Dendritic cell treated with granulocyte-macrophage colony-stimulating factor and Interleukin-4, amounts not matched to agents 40 ng/mL and 50 ng/mL, for 4 days (primary cell): ENCODE measurements around the gene OR13C8.
"Not testable (repeated sequence)": the region's sequence is repeated elsewhere in the genome, so short reads cannot be mapped to it uniquely, and the experiment has no call there.

Experiments used
- H3K27ac Mint-ChIP-seq: one replicate; pipeline ENCODE4 v1.8.0; 2022; ENCODE audit warnings: mild to moderate bottlenecking, mixed read lengths
- H3K27me3 Mint-ChIP-seq: one replicate; pipeline ENCODE4 v1.8.0; 2022; ENCODE audit warnings: mild to moderate bottlenecking, mixed read lengths
- H3K36me3 Mint-ChIP-seq: one replicate; pipeline ENCODE4 v1.8.0; 2022; ENCODE audit warnings: low read depth, mixed read lengths
- H3K4me1 Mint-ChIP-seq: one replicate; pipeline ENCODE4 v1.8.0; 2022; ENCODE audit warnings: low read depth, mixed read lengths
- H3K4me3 Mint-ChIP-seq: one replicate; pipeline ENCODE4 v1.8.0; 2022; ENCODE audit warnings: mild to moderate bottlenecking, moderate library complexity, mixed read lengths
- H3K9me3 Mint-ChIP-seq: one replicate; pipeline ENCODE4 v1.8.0; 2022; ENCODE audit warnings: mixed read lengths
- intact Hi-C: fragments of 100-400 bp; cut with micrococcal nuclease; formaldehyde crosslinking; loops from one replicate; pipeline ENCODE4 v1.15.0; 2022

The OR13C8 gene

GRCh38 chr9:104568868-104569267 is at the start of gene OR13C8:
TSS of gene OR13C8 (plus strand) at chr9:104569168. CDS start at chr9:104569168, 0 bp downstream.
- Mint-ChIP-seq H3K27me3 (no peaks in the 10 kb centered on the region), H3K4me3 (no peak within 1 kb of the TSS), H3K4me1 (no peaks in the 10 kb centered on the region), H3K27ac (no peak within 1 kb of the TSS), H3K9me3 (peaks cover 38% of the 10 kb centered on the region), H3K36me3 (no peaks in the 10 kb centered on the region)
- intact Hi-C loops, result no loop called here

- intact Hi-C loops, H3K27ac Mint-ChIP-seq, H3K4me3 Mint-ChIP-seq, H3K27me3 Mint-ChIP-seq, H3K4me1 Mint-ChIP-seq, H3K36me3 Mint-ChIP-seq, H3K9me3 Mint-ChIP-seq: not testable (repeated sequence)
Measured at GRCh38 chr9:104520241-104520640, 48.7 kb upstream of the OR13C8 start.

GRCh38 chr9:104527109-104527508 is 41.9 kb upstream of the OR13C8 start, which contains the start of gene OR13C4:
TSS of gene OR13C4 (minus strand) at chr9:104527209. CDS start at chr9:104527209, 0 bp downstream.
- intact Hi-C loops, result no loop called here
- no peaks in the 10 kb centered on the region for H3K4me1 Mint-ChIP-seq
- no peak within 1 kb of the TSS for H3K4me3 Mint-ChIP-seq
- H3K27ac Mint-ChIP-seq, result no peak within 1 kb of the TSS
- no peaks in the 10 kb centered on the region for H3K27me3 Mint-ChIP-seq
- peaks cover 9% of the 10 kb centered on the region for H3K9me3 Mint-ChIP-seq
- H3K36me3 Mint-ChIP-seq, result no peaks in the 10 kb centered on the region

GRCh38 chr9:104536756-104537155 is 32.2 kb upstream of the OR13C8 start, which contains the start of gene OR13C3:
TSS of gene OR13C3 (minus strand) at chr9:104536856. CDS start at chr9:104536723, 133 bp downstream.
- no peaks in the 10 kb centered on the region for H3K9me3 Mint-ChIP-seq

GRCh38 chr9:104539275-104539674 is 29.7 kb upstream of the OR13C8 start:
- Mint-ChIP-seq H3K9me3 (no peaks in the 10 kb centered on the region), H3K4me3 (no peak overlapping the region), H3K27me3 (no peaks in the 10 kb centered on the region), H3K36me3 (no peaks in the 10 kb centered on the region), H3K4me1 (no peaks in the 10 kb centered on the region), H3K27ac (no peak overlapping the region)
- intact Hi-C loops, result no loop called here

More at GRCh38 chr9:104536756-104537155, 32.2 kb upstream of the OR13C8 start, which contains the start of gene OR13C3:
- Mint-ChIP-seq H3K4me3 (no peak within 1 kb of the TSS), H3K36me3 (no peaks in the 10 kb centered on the region), H3K27ac (no peak within 1 kb of the TSS), H3K4me1 (no peaks in the 10 kb centered on the region), H3K27me3 (no peaks in the 10 kb centered on the region)
- intact Hi-C loops, result no loop called here

- Mint-ChIP-seq H3K4me3 (no peak overlapping the region), H3K4me1 (no peaks in the 10 kb centered on the region), H3K27ac (no peak overlapping the region), H3K36me3 (no peaks in the 10 kb centered on the region), H3K27me3 (no peaks in the 10 kb centered on the region), H3K9me3 (no peaks in the 10 kb centered on the region)
- intact Hi-C loops, result no loop called here
Measured at GRCh38 chr9:104544644-104545043, 24.3 kb upstream of the OR13C8 start.

- Mint-ChIP-seq H3K4me3 (no peak overlapping the region), H3K27ac (no peak overlapping the region), H3K27me3 (no peaks in the 10 kb centered on the region), H3K9me3 (peaks cover 21% of the 10 kb centered on the region), H3K36me3 (no peaks in the 10 kb centered on the region), H3K4me1 (no peaks in the 10 kb centered on the region)
- intact Hi-C loops, result no loop called here
Measured at GRCh38 chr9:104553261-104553660, 15.7 kb upstream of the OR13C8 start.

- peaks cover 40% of the 10 kb centered on the region for H3K9me3 Mint-ChIP-seq
- H3K4me1 Mint-ChIP-seq, result no peaks in the 10 kb centered on the region
- H3K27ac Mint-ChIP-seq, result no peak overlapping the region
- intact Hi-C loops, result no loop called here
- no peak overlapping the region for H3K4me3 Mint-ChIP-seq
- no peaks in the 10 kb centered on the region for H3K27me3 Mint-ChIP-seq
- no peaks in the 10 kb centered on the region for H3K36me3 Mint-ChIP-seq
Measured at GRCh38 chr9:104555521-104555920, 13.4 kb upstream of the OR13C8 start.

GRCh38 chr9:104556830-104557634 is 11.9 kb upstream of the OR13C8 start:
- Mint-ChIP-seq H3K9me3 (peaks cover 40% of the 10 kb centered on the region), H3K27me3 (no peaks in the 10 kb centered on the region), H3K4me3 (no peak overlapping the region), H3K4me1 (no peaks in the 10 kb centered on the region), H3K36me3 (no peaks in the 10 kb centered on the region), H3K27ac (no peak overlapping the region)
- intact Hi-C loops, result no loop called here

- H3K4me1 Mint-ChIP-seq, result no peaks in the 10 kb centered on the region
Measured at GRCh38 chr9:104564358-104564757, 4.6 kb upstream of the OR13C8 start.

GRCh38 chr9:104572612-104573011 is 3.6 kb downstream of the OR13C8 start:
- H3K4me3 Mint-ChIP-seq, result no peak overlapping the region
- H3K36me3 Mint-ChIP-seq, result no peaks in the 10 kb centered on the region
- H3K9me3 Mint-ChIP-seq, result peaks cover 38% of the 10 kb centered on the region
- no peaks in the 10 kb centered on the region for H3K27me3 Mint-ChIP-seq
- H3K4me1 Mint-ChIP-seq, result no peaks in the 10 kb centered on the region
- H3K27ac Mint-ChIP-seq, result no peak overlapping the region
- intact Hi-C loops, result no loop called here

More at GRCh38 chr9:104564358-104564757, 4.6 kb upstream of the OR13C8 start:
- Mint-ChIP-seq H3K27me3 (no peaks in the 10 kb centered on the region), H3K9me3 (peaks cover 13% of the 10 kb centered on the region), H3K27ac (no peak overlapping the region), H3K36me3 (no peaks in the 10 kb centered on the region), H3K4me3 (no peak overlapping the region)
- intact Hi-C loops, result no loop called here

- no peaks in the 10 kb centered on the region for H3K36me3 Mint-ChIP-seq
- H3K4me1 Mint-ChIP-seq, result no peaks in the 10 kb centered on the region
- H3K27me3 Mint-ChIP-seq, result no peaks in the 10 kb centered on the region
- intact Hi-C loops, result no loop called here
- no peak overlapping the region for H3K4me3 Mint-ChIP-seq
- no peak overlapping the region for H3K27ac Mint-ChIP-seq
- peaks cover 23% of the 10 kb centered on the region for H3K9me3 Mint-ChIP-seq
Measured at GRCh38 chr9:104575456-104575855, 6.5 kb downstream of the OR13C8 start.

- H3K36me3 Mint-ChIP-seq, result no peaks in the 10 kb centered on the region
Measured at GRCh38 chr9:104577263-104577662, 8.3 kb downstream of the OR13C8 start.

GRCh38 chr9:104580562-104580961 is 11.6 kb downstream of the OR13C8 start:
- intact Hi-C loops, result no loop called here
- no peaks in the 10 kb centered on the region for H3K4me1 Mint-ChIP-seq
- no peaks in the 10 kb centered on the region for H3K36me3 Mint-ChIP-seq
- no peak overlapping the region for H3K27ac Mint-ChIP-seq
- no peak overlapping the region for H3K4me3 Mint-ChIP-seq
- no peaks in the 10 kb centered on the region for H3K27me3 Mint-ChIP-seq
- no peaks in the 10 kb centered on the region for H3K9me3 Mint-ChIP-seq

More at GRCh38 chr9:104577263-104577662, 8.3 kb downstream of the OR13C8 start:
- Mint-ChIP-seq H3K4me3 (no peak overlapping the region), H3K27ac (no peak overlapping the region), H3K27me3 (no peaks in the 10 kb centered on the region), H3K4me1 (no peaks in the 10 kb centered on the region), H3K9me3 (peaks cover 14% of the 10 kb centered on the region)
- intact Hi-C loops, result no loop called here
